Liver (tissue), 9 donors: Measurements from ENCODE around the gene HOXA3. TPM values are rescaled to one million over a fixed set of nuclear protein-coding genes. Genes with fewer than 3 reads are reported as not detected.

Source experiments
- DNase-seq: peaks from one replicate; pipeline ENCODE4 v3.0.0-alpha.2; 2017; ENCODE audit warnings: low spot score
- H3K27ac ChIP-seq, 2 donors: one replicate each; pipeline ENCODE4 v1.7.0; 2013; ENCODE audit warnings: inconsistent platforms in 2 of 2, low read length in 2 of 2, control low read depth in 1 of 2, low read depth in 1 of 2, mild to moderate bottlenecking in 1 of 2
- H3K27me3 ChIP-seq, 4 donors: one replicate each; pipeline versions ENCODE4 v1.6.1 to v1.7.0; 2013; ENCODE audit warnings: low read length in 3 of 4, inconsistent platforms in 1 of 4, mild to moderate bottlenecking in 1 of 4, moderate library complexity in 1 of 4; ENCODE audit not compliant: control insufficient read depth in 4 of 4, insufficient read depth in 4 of 4
- H3K36me3 ChIP-seq, 4 donors: one replicate each; pipeline versions ENCODE4 v1.6.1 to v1.7.0; 2013; ENCODE audit warnings: low read length in 3 of 4, mild to moderate bottlenecking in 3 of 4, low read depth in 1 of 4, moderate library complexity in 1 of 4; ENCODE audit not compliant: control insufficient read depth in 4 of 4, insufficient read depth in 3 of 4
- H3K4me1 ChIP-seq, 4 donors: one replicate each; pipeline versions ENCODE4 v1.6.1 to v1.7.0; 2013; ENCODE audit warnings: low read length in 3 of 4, mild to moderate bottlenecking in 3 of 4, moderate library complexity in 1 of 4; ENCODE audit not compliant: control insufficient read depth in 4 of 4, insufficient read depth in 4 of 4
- H3K4me3 ChIP-seq, 3 donors: one replicate each; pipeline versions ENCODE4 v1.6.1 to v1.7.0; 2013; ENCODE audit warnings: low read length in 3 of 3, control low read depth in 1 of 3, low read depth in 1 of 3, mild to moderate bottlenecking in 1 of 3
- H3K9ac ChIP-seq, 2 donors: one replicate each; pipeline ENCODE4 v1.7.0; 2013; ENCODE audit warnings: low read length in 2 of 2, mild to moderate bottlenecking in 2 of 2, moderate library complexity in 2 of 2, control low read depth in 1 of 2, low read depth in 1 of 2
- H3K9me3 ChIP-seq, 4 donors: one replicate each; pipeline versions ENCODE4 v1.6.1 to v1.7.0; 2013; ENCODE audit warnings: low read length in 3 of 4; ENCODE audit not compliant: control insufficient read depth in 4 of 4
- CTCF ChIP-seq: fragments of 150-350 bp; IDR thresholded peaks from 2 replicates; pipeline ENCODE4 v1.5.1; 2017; ENCODE audit warnings: improper control_type of control experiment, low read depth, low read length; ENCODE audit not compliant: missing input control
- EGR1 ChIP-seq, 2 donors: IDR thresholded peaks; 2 replicates each; pipeline ENCODE4 v1.6.1; 2016 to 2018; ENCODE audit warnings: antibody characterized with exemption in 2 of 2, low read depth in 2 of 2
- FOXA2 ChIP-seq: IDR thresholded peaks from 2 replicates; pipeline ENCODE4 v1.6.1; 2016; ENCODE audit warnings: antibody characterized with exemption
- GABPA ChIP-seq, 2 donors: IDR thresholded peaks in 1 of 2; conservative IDR thresholded peaks in 1 of 2; 2 replicates each; pipeline ENCODE4 v1.6.1; 2016; ENCODE audit warnings: antibody characterized with exemption in 2 of 2, mild to moderate bottlenecking in 1 of 2, moderate library complexity in 1 of 2
- HNF4G ChIP-seq: IDR thresholded peaks from 2 replicates; pipeline ENCODE4 v1.6.1; 2016; ENCODE audit warnings: antibody characterized with exemption
- MAX ChIP-seq: IDR thresholded peaks from 2 replicates; pipeline ENCODE4 v1.6.1; 2016; ENCODE audit warnings: antibody characterized with exemption
- NR2F2 ChIP-seq: IDR thresholded peaks from 2 replicates; pipeline ENCODE4 v1.6.1; 2016; ENCODE audit warnings: antibody characterized with exemption
- RAD21 ChIP-seq, 2 donors: IDR thresholded peaks; 2 replicates each; pipeline ENCODE4 v1.6.1; 2016; ENCODE audit warnings: antibody characterized with exemption in 2 of 2, mild to moderate bottlenecking in 2 of 2
- RXRA ChIP-seq, 2 donors: IDR thresholded peaks; 2 replicates each; pipeline ENCODE4 v1.6.1; 2017 to 2018; ENCODE audit warnings: antibody characterized with exemption in 2 of 2, mild to moderate bottlenecking in 1 of 2
- TAF1 ChIP-seq: conservative IDR thresholded peaks from 2 replicates; pipeline ENCODE4 v1.6.1; 2016; ENCODE audit warnings: antibody characterized with exemption, mild to moderate bottlenecking
- YY1 ChIP-seq: IDR thresholded peaks from 2 replicates; pipeline ENCODE4 v1.6.1; 2016; ENCODE audit warnings: antibody characterized with exemption, mild to moderate bottlenecking
- WGBS: extraction: QIAGEN DNeasy Blood & Tissue Kit; methylation state at CpG from one replicate; pipeline ENCODE4 v1.1.7; 2013; 5-methylcytosine and 5-hydroxymethylcytosine counted together
- polyA plus RNA-seq, 2 donors: library from polyadenylated mRNA; stranded (reverse) in 1 of 2; unstranded in 1 of 2; fragments of 200-250 nt in 1 of 2; fragments of >200 nt in 1 of 2; fragmentation: Nextera tagmentation in 1 of 2; extraction: Ambion mirVana in 1 of 2; gene quantifications; one replicate each; pipeline versions ENCODE4 v1.2.1 to v1.2.3, GENCODE V29; 2013 to 2015
- total RNA-seq, 2 donors: library from RNA; depleted of rRNA; stranded (reverse); fragments of >200 nt; gene quantifications; one replicate each; pipeline ENCODE4 v1.2.3, GENCODE V29; 2014
- TF ChIP-seq, protein P1 (sequence below): IDR thresholded peaks from 2 replicates; pipeline ENCODE4 v1.6.1; 2016; ENCODE audit warnings: antibody characterized with exemption, mild to moderate bottlenecking
- TF ChIP-seq, protein P2 (sequence below): IDR thresholded peaks from 2 replicates; pipeline ENCODE4 v1.6.1; 2016; ENCODE audit warnings: antibody characterized with exemption
- TF ChIP-seq, protein P3 (sequence below): IDR thresholded peaks from 2 replicates; pipeline ENCODE4 v1.6.1; 2016; ENCODE audit warnings: antibody characterized with exemption
- donor health status: healthy.
- donor health status: healthy.
- donor health status: healthy.
- donor health status: healthy.
- donor health status: healthy.

HOXA3 gene
- total and polyA plus RNA-seq, 4 donors: 0.11 to 0.28 (median 0.20) TPM

DNA sequence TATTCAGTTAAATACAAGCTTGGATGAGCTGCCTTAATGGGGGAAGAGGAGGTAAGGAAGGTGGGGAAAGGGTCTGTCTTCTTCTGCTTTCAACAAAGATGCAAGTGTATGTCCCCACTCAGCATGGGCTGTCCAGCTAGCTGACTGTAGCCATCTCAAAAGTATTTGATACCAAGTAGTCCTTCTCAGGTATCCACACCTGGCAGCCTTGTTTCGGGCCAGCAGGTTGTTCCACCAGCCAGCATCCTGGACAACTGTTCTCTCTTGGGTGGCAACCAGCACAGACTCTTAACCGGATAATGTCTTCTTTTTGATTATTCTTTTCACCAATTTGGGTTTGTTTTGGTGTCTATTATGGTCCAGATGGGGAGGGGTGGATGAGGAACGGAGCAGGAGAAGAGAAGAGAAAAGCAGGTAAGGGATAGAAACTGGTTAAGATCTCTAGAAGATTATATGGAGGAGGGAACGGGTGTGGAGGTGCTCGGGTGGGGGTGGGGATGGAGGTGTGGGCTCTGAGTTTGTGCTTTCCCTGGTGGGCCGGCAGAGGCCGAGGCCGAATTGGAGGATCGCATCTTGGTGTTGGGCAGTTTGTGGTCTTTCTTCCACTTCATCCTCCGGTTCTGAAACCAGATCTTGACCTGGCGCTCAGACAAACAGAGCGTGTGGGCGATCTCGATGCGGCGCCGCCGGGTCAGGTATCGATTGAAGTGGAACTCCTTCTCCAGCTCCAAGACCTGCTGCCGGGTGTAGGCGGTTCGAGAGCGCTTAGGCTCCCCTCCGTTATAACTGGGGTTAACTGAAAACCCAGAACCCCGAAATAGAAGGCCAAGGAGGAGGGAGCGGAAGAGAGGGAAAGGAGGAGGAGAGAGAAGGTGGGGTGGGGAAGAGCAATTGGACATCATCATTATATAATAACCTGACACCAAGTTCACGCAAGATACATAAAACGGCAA, 23.3 kb downstream of the HOXA3 start:
- Histone ChIP-seq H3K9me3 (peaks cover 0 to 3% (median under 1%) of the 10 kb centered on the region in 4 donors), H3K4me1 (peaks cover 0 to 9% (median 1%) of the 10 kb centered on the region in 4 donors), H3K9ac (no peak overlapping the region), H3K27me3 (peaks cover 0 to 28% (median 13%) of the 10 kb centered on the region in 4 donors), H3K27ac (peak overlapping the region in 1 of 2 donors; percentile 43), H3K4me3 (peak overlapping the region in 1 of 3 donors; percentile 57), H3K36me3 (no peaks in the 10 kb centered on the region)
- no peak for DNase-seq
- TF ChIP-seq, protein P1, sequence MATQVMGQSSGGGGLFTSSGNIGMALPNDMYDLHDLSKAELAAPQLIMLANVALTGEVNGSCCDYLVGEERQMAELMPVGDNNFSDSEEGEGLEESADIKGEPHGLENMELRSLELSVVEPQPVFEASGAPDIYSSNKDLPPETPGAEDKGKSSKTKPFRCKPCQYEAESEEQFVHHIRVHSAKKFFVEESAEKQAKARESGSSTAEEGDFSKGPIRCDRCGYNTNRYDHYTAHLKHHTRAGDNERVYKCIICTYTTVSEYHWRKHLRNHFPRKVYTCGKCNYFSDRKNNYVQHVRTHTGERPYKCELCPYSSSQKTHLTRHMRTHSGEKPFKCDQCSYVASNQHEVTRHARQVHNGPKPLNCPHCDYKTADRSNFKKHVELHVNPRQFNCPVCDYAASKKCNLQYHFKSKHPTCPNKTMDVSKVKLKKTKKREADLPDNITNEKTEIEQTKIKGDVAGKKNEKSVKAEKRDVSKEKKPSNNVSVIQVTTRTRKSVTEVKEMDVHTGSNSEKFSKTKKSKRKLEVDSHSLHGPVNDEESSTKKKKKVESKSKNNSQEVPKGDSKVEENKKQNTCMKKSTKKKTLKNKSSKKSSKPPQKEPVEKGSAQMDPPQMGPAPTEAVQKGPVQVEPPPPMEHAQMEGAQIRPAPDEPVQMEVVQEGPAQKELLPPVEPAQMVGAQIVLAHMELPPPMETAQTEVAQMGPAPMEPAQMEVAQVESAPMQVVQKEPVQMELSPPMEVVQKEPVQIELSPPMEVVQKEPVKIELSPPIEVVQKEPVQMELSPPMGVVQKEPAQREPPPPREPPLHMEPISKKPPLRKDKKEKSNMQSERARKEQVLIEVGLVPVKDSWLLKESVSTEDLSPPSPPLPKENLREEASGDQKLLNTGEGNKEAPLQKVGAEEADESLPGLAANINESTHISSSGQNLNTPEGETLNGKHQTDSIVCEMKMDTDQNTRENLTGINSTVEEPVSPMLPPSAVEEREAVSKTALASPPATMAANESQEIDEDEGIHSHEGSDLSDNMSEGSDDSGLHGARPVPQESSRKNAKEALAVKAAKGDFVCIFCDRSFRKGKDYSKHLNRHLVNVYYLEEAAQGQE: no peak
- no peak for TF ChIP-seq EGR1 (IDR thresholded peaks at IDR 0.05; ENCODE audit: low read depth in 2 of 2)
- no peak for TF ChIP-seq MAX
- no peak for TF ChIP-seq YY1
- TF ChIP-seq, protein P2, sequence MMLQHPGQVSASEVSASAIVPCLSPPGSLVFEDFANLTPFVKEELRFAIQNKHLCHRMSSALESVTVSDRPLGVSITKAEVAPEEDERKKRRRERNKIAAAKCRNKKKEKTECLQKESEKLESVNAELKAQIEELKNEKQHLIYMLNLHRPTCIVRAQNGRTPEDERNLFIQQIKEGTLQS: no peak
- no peak for TF ChIP-seq RAD21 (IDR thresholded peaks at IDR 0.05)
- TF ChIP-seq RXRA (IDR thresholded peaks at IDR 0.05): no peak
- TF ChIP-seq, protein P3, sequence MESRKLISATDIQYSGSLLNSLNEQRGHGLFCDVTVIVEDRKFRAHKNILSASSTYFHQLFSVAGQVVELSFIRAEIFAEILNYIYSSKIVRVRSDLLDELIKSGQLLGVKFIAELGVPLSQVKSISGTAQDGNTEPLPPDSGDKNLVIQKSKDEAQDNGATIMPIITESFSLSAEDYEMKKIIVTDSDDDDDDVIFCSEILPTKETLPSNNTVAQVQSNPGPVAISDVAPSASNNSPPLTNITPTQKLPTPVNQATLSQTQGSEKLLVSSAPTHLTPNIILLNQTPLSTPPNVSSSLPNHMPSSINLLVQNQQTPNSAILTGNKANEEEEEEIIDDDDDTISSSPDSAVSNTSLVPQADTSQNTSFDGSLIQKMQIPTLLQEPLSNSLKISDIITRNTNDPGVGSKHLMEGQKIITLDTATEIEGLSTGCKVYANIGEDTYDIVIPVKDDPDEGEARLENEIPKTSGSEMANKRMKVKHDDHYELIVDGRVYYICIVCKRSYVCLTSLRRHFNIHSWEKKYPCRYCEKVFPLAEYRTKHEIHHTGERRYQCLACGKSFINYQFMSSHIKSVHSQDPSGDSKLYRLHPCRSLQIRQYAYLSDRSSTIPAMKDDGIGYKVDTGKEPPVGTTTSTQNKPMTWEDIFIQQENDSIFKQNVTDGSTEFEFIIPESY: no peak
- TF ChIP-seq TAF1: no peak
- 34% methylated on average over 28 of the region's 28 CpGs for WGBS

DNA sequence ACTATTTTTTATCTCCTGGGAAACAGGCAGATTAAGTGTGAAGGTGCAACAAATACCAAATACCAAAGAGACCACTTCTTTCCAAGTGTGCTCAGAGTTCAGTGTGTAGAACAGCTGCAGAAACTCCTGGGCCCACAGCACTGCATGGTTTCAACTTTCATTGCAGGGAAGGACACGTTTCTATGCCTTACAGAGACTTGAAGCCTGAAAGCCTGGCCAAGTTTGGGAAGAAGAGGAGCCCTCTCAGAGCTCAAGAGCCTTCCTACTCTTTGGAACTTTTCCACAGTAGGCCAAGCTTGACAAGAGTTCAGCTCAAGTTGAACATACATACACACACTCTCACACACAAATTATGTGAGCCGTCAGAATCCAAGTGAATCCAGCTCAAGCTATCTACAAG, 24.3 kb downstream of the HOXA3 start:
- Histone ChIP-seq H3K9me3 (peaks cover 0 to 4% (median under 1%) of the 10 kb centered on the region in 4 donors), H3K4me3 (no peak overlapping the region), H3K9ac (no peak overlapping the region), H3K36me3 (no peaks in the 10 kb centered on the region), H3K27me3 (peaks cover 0 to 23% (median 14%) of the 10 kb centered on the region in 4 donors), H3K27ac (no peak overlapping the region), H3K4me1 (peaks cover 0 to 11% (median 2%) of the 10 kb centered on the region in 4 donors)
- DNase-seq: no peak
- 21% methylated on average over 2 of the region's 2 CpGs for WGBS
- TF ChIP-seq RAD21 (IDR thresholded peaks at IDR 0.05) (no peak), HNF4G (no peak), GABPA (IDR thresholded peaks at IDR 0.05 in 1 of 2, conservative IDR thresholded peaks at IDR 0.05 in 1 of 2) (no peak), TAF1 (no peak), FOXA2 (no peak), CTCF (no peak), NR2F2 (no peak), MAX (no peak)
- TF ChIP-seq, protein P2: no peak
- TF ChIP-seq, protein P3: no peak
